HepG2 (cell line): Measurements from ENCODE around the gene LENG1. TPM values are rescaled to one million over a fixed set of nuclear protein-coding genes. Genes with fewer than 3 reads are reported as not detected.
A peak's percentile ranks its signal among the peaks of the same experiment; 100 is the strongest.

Source experiments
- AGO2 ChIP-seq: fragments of 200-400 bp; formaldehyde crosslinking; optimal IDR thresholded peaks from 2 replicates; pipeline ENCODE3; 2017; ENCODE audit warnings: mild to moderate bottlenecking, low read depth, low read length, moderate library complexity
- ATF7-NPFF ChIP-seq: sonication (generic); formaldehyde crosslinking; IDR thresholded peaks from 2 replicates; pipeline ENCODE4 v1.8.1; 2023; ENCODE audit warnings: mild to moderate bottlenecking, low read depth, missing genetic modification reagents, moderate library complexity
- CENPT ChIP-seq: sonication (generic); formaldehyde crosslinking; IDR thresholded peaks from 2 replicates; pipeline ENCODE4 v1.8.0; 2022; ENCODE audit warnings: low read depth, mild to moderate bottlenecking, moderate library complexity, missing genetic modification reagents
- CREM ChIP-seq, 2 experiments: sonication (generic) in 1 of 2; formaldehyde crosslinking in 1 of 2; IDR thresholded peaks; 2 replicates each; pipeline versions ENCODE4 v1.4.0 to v1.6.1; 2016 to 2020; ENCODE audit warnings: antibody characterized with exemption in 1 of 2, mild to moderate bottlenecking in 1 of 2, missing genetic modification reagents in 1 of 2
- HOXA3 ChIP-seq: sonication (generic); formaldehyde crosslinking; IDR thresholded peaks from 2 replicates; pipeline ENCODE4 v1.5.0; 2020; ENCODE audit warnings: missing genetic modification reagents
- JUN ChIP-seq: sonication (generic); formaldehyde crosslinking; IDR thresholded peaks from 2 replicates; pipeline ENCODE4 v1.4.0; 2020; ENCODE audit warnings: mild to moderate bottlenecking, missing genetic modification reagents
- KAT2B ChIP-seq: fragments of 150-350 bp; IDR thresholded peaks from 2 replicates; pipeline ENCODE4 v1.6.1; 2014; ENCODE audit warnings: low read depth, low read length, borderline replicate concordance
- NCOA1 ChIP-seq: sonication (generic); formaldehyde crosslinking; IDR thresholded peaks from 2 replicates; pipeline ENCODE4 v1.9.0; 2021; ENCODE audit warnings: missing genetic modification reagents
- PAWR ChIP-seq: sonication (generic); formaldehyde crosslinking; IDR thresholded peaks from 2 replicates; pipeline ENCODE4 v1.4.0; 2020; ENCODE audit warnings: missing genetic modification reagents, mild to moderate bottlenecking, borderline replicate concordance
- PITX1 ChIP-seq: sonication (generic); formaldehyde crosslinking; IDR thresholded peaks from 2 replicates; pipeline ENCODE4 v1.5.1; 2020; ENCODE audit warnings: mild to moderate bottlenecking, missing genetic modification reagents
- SRSF4 ChIP-seq: fragments of 200-400 bp; formaldehyde crosslinking; IDR thresholded peaks from one replicate; pipeline ENCODE4 v1.6.1; 2018; ENCODE audit warnings: mild to moderate bottlenecking, low read depth, low read length, moderate library complexity; ENCODE audit not compliant: poor library complexity, severe bottlenecking
- STAT5B ChIP-seq: sonication (generic); formaldehyde crosslinking; IDR thresholded peaks from 2 replicates; pipeline ENCODE4 v1.4.0; 2020; ENCODE audit warnings: missing genetic modification reagents
- TAF15 ChIP-seq: fragments of 200-400 bp; formaldehyde crosslinking; IDR thresholded peaks from one replicate; pipeline ENCODE4 v1.6.1; 2018; ENCODE audit warnings: mild to moderate bottlenecking, low read depth, low read length; ENCODE audit not compliant: poor library complexity, severe bottlenecking
- THRA ChIP-seq: sonication (generic); formaldehyde crosslinking; IDR thresholded peaks from 2 replicates; pipeline ENCODE4 v1.4.0; 2020; ENCODE audit warnings: missing genetic modification reagents, borderline replicate concordance
- WIZ ChIP-seq: sonication (generic); formaldehyde crosslinking; IDR thresholded peaks from 2 replicates; pipeline ENCODE4 v1.5.1; 2020; ENCODE audit warnings: mild to moderate bottlenecking, missing genetic modification reagents
- ZNF121 ChIP-seq: sonication (generic); formaldehyde crosslinking; IDR thresholded peaks from 2 replicates; pipeline ENCODE4 v1.5.0; 2020; ENCODE audit warnings: mild to moderate bottlenecking, missing genetic modification reagents
- ZNF282 ChIP-seq: fragments of 450-650 bp; IDR thresholded peaks from 2 replicates; pipeline ENCODE4 v1.6.1; 2018; ENCODE audit not compliant: partially characterized antibody
- ZNF512B ChIP-seq: sonication (generic); formaldehyde crosslinking; IDR thresholded peaks from 2 replicates; pipeline ENCODE4 v1.5.1; 2020; ENCODE audit warnings: missing genetic modification reagents, mild to moderate bottlenecking, borderline replicate concordance
- ZNF609 ChIP-seq: sonication (generic); formaldehyde crosslinking; IDR thresholded peaks from 2 replicates; pipeline ENCODE4 v1.4.0; 2020; ENCODE audit warnings: mild to moderate bottlenecking, missing genetic modification reagents, borderline replicate concordance
- ZNF615 ChIP-seq: sonication (generic); formaldehyde crosslinking; IDR thresholded peaks from 2 replicates; pipeline ENCODE4 v1.5.0; 2020; ENCODE audit warnings: mild to moderate bottlenecking, missing genetic modification reagents, borderline replicate concordance
- ZNF672 ChIP-seq: sonication (generic); formaldehyde crosslinking; IDR thresholded peaks from 2 replicates; pipeline ENCODE4 v1.8.1; 2022; ENCODE audit warnings: missing genetic modification reagents
- polyA plus RNA-seq, 8 experiments: library from polyadenylated mRNA; depleted of rRNA in 3 of 8; stranded (reverse) in 7 of 8; unstranded in 1 of 8; fragments of >200 nt; fragmentation: Illumina TruSeq in 4 of 8; extraction: Trizol in 4 of 8; gene quantifications; 2 replicates each; pipeline versions ENCODE4 v1.2.1 to v1.2.3, GENCODE V29; 2011 to 2016; ENCODE audit warnings: low read depth in 4 of 8, missing spikeins in 1 of 8, mixed read lengths in 1 of 8; ENCODE audit not compliant: insufficient read depth in 1 of 8
- total RNA-seq, 5 experiments: library from RNA; depleted of rRNA; stranded (reverse); fragments of >200 nt; fragmentation: Illumina TruSeq; extraction: Trizol; gene quantifications; 2 replicates each; pipeline ENCODE4 v1.2.3, GENCODE V29; 2016; ENCODE audit warnings: low read depth in 1 of 5

LENG1 gene
- total and polyA plus RNA-seq, 2 of the 13 experiments (the other 11 are each of a cell fraction or from before 2014, with no cell fraction given), result 1.8 to 3.8 TPM

GRCh38 chr19:54137699-54138488, 21.6 kb downstream of the LENG1 start, which contains the start of gene CNOT3 (continued):
- TF ChIP-seq ZNF609 (CRISPR knock-in tag) (no peak), PAWR (CRISPR knock-in tag) (no peak), CENPT (no peak), WIZ (CRISPR knock-in tag) (no peak), TAF15 (no peak), THRA (no peak), PITX1 (no peak), HOXA3 (CRISPR knock-in tag) (peak; percentile 64; the same call in 1 of the 2 replicates), JUN (CRISPR knock-in tag) (no peak), STAT5B (no peak), ZNF512B (CRISPR knock-in tag) (no peak), NCOA1 (CRISPR knock-in tag) (no peak), SRSF4 (no peak), CREM (IDR thresholded peaks at IDR 0.05) (no peak), CREM (CRISPR knock-in tag; IDR thresholded peaks at IDR 0.05) (no peak), KAT2B (no peak), ATF7-NPFF (CRISPR knock-in tag) (no peak), ZNF615 (no peak), ZNF121 (CRISPR knock-in tag) (no peak), ZNF672 (CRISPR knock-in tag) (no peak), ZNF282 (no peak), AGO2 (peak; percentile 60)
